Raji (cell line): Measurements from ENCODE around the gene GPR68.

Experiments
- POLR2A ChIP-seq: IDR thresholded peaks from 2 replicates; pipeline ENCODE4 v1.6.1; 2011; ENCODE audit warnings: low read depth, low read length, control low read depth; ENCODE audit not compliant: insufficient read depth

Gene GPR68

GRCh38 chr14:91249841-91250616 is 5.5 kb upstream of the GPR68 start:
- TF ChIP-seq POLR2A: no peak

- TF ChIP-seq POLR2A: no peak
Observed at GRCh38 chr14:91246051-91246852, 1.7 kb upstream of the GPR68 start.

GRCh38 chr14:91245029-91245428 is 525 bp upstream of the GPR68 start:
- TF ChIP-seq POLR2A: no peak

GRCh38 chr14:91243074-91243471 is 1.4 kb downstream of the GPR68 start:
- TF ChIP-seq POLR2A: no peak

- TF ChIP-seq POLR2A: no peak
Observed at GRCh38 chr14:91242635-91243034, 1.9 kb downstream of the GPR68 start.

- TF ChIP-seq POLR2A: no peak
Observed at GRCh38 chr14:91241863-91242262, 2.6 kb downstream of the GPR68 start.

GRCh38 chr14:91238661-91239060 is 5.8 kb downstream of the GPR68 start:
- TF ChIP-seq POLR2A: no peak

- TF ChIP-seq POLR2A: no peak
Observed at GRCh38 chr14:91238085-91238484, 6.4 kb downstream of the GPR68 start.

GRCh38 chr14:91237219-91237618 is 7.3 kb downstream of the GPR68 start:
- no peak for TF ChIP-seq POLR2A

GRCh38 chr14:91235841-91236240 is 8.7 kb downstream of the GPR68 start:
- TF ChIP-seq POLR2A: no peak

- TF ChIP-seq POLR2A: no peak
Observed at GRCh38 chr14:91234791-91235114, 9.8 kb downstream of the GPR68 start.

GRCh38 chr14:91233936-91234790 is 10.3 kb downstream of the GPR68 start:
- TF ChIP-seq POLR2A: no peak

- TF ChIP-seq POLR2A: no peak
Observed at GRCh38 chr14:91232603-91233002, 11.9 kb downstream of the GPR68 start.

GRCh38 chr14:91232052-91232451 is 12.5 kb downstream of the GPR68 start:
- no peak for TF ChIP-seq POLR2A

- no peak for TF ChIP-seq POLR2A
Observed at GRCh38 chr14:91231446-91231845, 13.1 kb downstream of the GPR68 start.
